AG09319 (cell line): ENCODE data around the gene IL21R.

ENCODE experiments used
- DNase-seq: peaks from one replicate; pipeline ENCODE4 v3.0.0-alpha.2; 2010; ENCODE audit warnings: low read depth; ENCODE audit errors: extremely low read depth
- CTCF ChIP-seq: IDR thresholded peaks from 2 replicates; pipeline ENCODE4 v1.5.1; 2011; ENCODE audit warnings: low read depth, mild to moderate bottlenecking, inconsistent platforms, low read length, moderate library complexity

IL21R gene

GRCh38 chr16:27362570-27363245 lies 39.3 kb upstream of the IL21R start:
- TF ChIP-seq CTCF = no peak
- no peak for DNase-seq

GRCh38 chr16:27363246-27363632 lies 38.7 kb upstream of the IL21R start:
- TF ChIP-seq CTCF = no peak

GRCh38 chr16:27363797-27364196 lies 38.2 kb upstream of the IL21R start:
- TF ChIP-seq CTCF = no peak

More at GRCh38 chr16:27363246-27363632, 38.7 kb upstream of the IL21R start:
- DNase-seq = no peak

GRCh38 chr16:27364493-27365141 lies 37.4 kb upstream of the IL21R start:
- no peak for DNase-seq
- TF ChIP-seq CTCF = no peak

More at GRCh38 chr16:27363797-27364196, 38.2 kb upstream of the IL21R start:
- no peak for DNase-seq

GRCh38 chr16:27365142-27366089 lies 36.6 kb upstream of the IL21R start:
- no peak for DNase-seq
- no peak for TF ChIP-seq CTCF

- no peak for DNase-seq
- no peak for TF ChIP-seq CTCF
Measured at GRCh38 chr16:27366687-27367460, 35.1 kb upstream of the IL21R start.
